ENCODE results near the gene SYNDIG1.

The SYNDIG1 gene

DNA sequence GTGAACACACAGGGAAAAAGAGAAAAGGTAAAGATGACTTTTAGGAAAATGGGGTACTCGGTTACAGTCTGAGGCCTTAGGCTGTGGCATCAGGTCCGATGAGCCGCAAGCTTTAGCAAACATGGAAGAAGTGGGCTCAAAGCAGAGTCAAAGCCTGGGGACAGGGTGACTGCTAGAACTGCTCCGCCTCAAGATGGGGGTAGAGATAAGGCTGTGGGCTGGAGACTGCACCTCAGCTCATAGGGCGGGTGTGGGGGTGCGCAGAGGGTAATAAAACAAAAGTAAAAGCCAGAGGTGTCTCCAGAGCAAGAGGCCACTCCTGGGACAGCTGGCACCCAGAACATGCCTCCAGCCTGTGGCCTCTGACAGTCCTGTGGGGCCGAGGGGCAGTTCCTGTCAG lies 21.3 kb upstream of the SYNDIG1 start:
- no peak for DNase-seq

- no peak for DNase-seq
Observed at GRCh38 chr20:24449026-24449720, 20.3 kb upstream of the SYNDIG1 start.

- no peak for DNase-seq
Observed at GRCh38 chr20:24450177-24450576, 19.3 kb upstream of the SYNDIG1 start.

DNA sequence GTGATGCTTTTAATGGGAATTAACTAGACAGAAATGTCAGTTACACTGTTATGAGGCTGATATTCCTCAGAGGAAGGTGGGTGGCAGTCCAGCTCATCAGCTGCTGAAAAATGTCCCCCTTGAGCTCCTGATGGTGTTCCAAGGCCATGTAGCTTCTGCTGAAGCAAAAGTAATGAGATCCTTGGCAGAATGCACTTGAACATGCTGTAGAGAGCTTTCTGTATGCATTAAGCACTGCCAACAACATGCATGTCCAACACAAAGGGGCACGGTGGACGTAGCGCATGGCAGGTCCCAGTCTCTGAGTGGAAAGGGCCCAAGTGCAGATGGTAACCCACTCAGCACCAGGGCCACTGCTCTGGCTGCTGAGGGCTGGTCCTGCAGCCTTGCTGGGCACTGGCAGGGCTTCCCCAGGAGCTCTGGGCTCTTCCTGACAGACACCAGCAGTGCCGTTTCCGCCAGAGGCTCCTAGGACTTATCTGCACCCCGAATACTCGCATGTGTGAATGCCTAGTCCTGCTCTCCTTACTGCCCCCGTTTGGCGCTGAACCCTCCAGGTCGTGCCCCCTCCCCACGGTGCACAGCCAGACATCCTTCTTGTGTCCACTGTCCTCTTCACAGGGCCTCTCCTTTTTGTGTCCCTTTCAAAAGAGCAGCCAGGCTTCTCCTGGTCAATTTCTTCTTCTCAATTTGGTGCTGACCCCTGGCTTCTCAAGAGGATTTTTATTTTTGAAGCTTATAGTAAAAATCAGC lies 18.6 kb upstream of the SYNDIG1 start:
- no peak for DNase-seq

- no peak for DNase-seq
Observed at GRCh38 chr20:24451428-24451827, 18.0 kb upstream of the SYNDIG1 start.

GRCh38 chr20:24452016-24452415 lies 17.4 kb upstream of the SYNDIG1 start:
- DNase-seq = no peak

- no peak for DNase-seq
Observed at GRCh38 chr20:24452498-24453127, 16.8 kb upstream of the SYNDIG1 start.

DNA sequence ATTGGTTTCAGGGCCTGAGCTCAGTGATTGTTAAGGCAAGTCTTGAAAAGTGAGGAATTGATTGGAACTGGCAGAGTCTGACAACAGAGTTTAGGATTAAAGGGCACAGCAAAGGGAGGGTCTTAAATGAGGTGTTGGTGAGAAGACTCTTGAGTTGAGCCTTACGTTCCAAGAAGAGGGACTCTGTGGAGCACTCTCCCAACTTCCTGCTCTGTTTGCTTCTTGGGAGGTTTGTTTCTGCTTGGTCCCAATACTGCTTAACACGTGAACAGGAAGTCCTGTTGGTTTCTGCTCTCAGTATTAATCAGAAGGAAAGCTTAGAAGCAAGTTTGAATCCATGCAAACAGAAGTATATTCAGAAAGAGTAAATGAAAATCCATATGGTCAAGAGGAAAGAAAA lies 15.6 kb upstream of the SYNDIG1 start:
- DNase-seq = no peak

- DNase-seq = no peak
Observed at GRCh38 chr20:24455081-24455480, 14.3 kb upstream of the SYNDIG1 start.

GRCh38 chr20:24456398-24456781 lies 13.0 kb upstream of the SYNDIG1 start:
- DNase-seq = no peak

DNA sequence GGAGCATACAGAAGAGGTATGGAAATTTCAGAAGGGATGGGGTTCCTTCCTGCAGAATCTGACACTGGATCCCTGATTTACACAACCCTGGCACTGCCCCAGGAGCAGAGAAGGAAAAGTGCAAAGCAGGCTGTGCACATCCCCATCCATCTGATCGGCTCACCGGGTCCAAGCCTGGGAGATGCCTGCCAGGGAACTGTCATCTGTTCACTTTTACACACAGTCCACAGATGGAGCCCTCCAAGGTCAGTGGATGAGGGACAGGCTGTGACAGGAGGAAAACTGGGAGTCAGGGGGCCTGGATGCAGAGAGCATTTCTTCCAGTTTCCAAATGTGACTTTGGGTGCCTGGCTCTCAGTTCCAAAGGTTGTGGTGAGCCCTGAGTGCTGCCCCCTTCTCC lies 11.0 kb upstream of the SYNDIG1 start:
- no peak for DNase-seq

DNA sequence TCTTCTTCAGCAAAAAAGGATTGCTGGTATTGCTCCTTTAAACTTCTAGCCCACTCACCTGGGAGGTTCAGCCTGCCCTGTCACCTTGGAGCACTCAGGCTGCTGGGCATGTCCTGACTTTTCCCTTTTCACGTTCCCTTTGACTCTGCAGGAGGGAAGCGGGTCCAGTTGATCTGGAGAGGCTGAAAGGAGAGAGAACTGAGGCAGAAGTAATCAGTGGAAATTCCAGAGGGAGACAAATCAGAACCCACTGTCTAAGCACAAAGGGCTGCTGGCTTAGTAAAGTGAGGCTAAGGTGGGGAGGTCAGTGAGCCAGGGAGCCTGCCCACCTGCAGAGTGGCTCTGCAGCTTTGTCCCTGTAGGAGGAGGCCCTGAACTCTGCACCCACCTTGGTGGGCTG lies 9.7 kb upstream of the SYNDIG1 start:
- DNase-seq = no peak

DNA sequence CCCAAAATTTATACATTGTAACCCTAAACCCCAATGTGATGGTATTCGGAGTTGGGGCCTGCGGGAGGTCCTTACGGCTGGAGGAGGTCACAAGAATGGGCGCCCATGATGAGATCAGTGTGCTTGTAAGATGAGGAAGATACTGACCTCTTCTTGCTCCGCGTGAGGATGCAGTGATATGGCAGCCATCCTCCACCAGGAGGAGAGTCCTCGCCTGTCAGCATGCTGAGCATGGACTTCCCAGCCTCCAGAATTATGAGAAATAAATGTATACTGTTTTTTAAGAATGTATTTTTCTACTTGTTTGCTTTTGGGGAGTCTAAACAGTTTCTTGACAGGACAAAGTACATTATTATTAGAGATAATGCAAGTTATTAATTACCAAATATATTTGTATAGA lies 8.7 kb upstream of the SYNDIG1 start:
- DNase-seq = no peak

GRCh38 chr20:24461848-24462247 lies 7.6 kb upstream of the SYNDIG1 start:
- no peak for DNase-seq

GRCh38 chr20:24462460-24463010 lies 6.9 kb upstream of the SYNDIG1 start:
- no peak for DNase-seq

DNA sequence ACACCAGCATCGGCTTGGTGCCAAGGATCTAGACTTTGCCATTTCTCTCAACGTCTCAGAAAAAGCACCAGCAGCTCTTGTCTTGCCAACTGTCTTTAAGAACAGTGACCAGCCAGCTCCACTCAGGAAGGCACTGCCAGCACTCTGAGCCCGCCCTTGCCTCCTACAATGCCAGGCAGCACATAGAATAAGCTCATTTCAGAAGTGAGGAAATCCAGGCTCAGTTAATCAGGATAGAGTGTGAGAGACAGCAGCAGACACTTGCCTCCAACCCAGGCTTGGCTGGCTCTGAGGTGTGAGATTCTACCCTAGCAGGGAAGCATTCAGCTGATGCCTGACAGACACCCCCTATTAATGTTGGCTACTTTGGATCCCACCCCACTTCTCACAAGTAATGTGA lies 4.3 kb upstream of the SYNDIG1 start:
- DNase-seq = no peak

- DNase-seq = peak; percentile 85
Observed at GRCh38 chr20:24465730-24466129, 3.7 kb upstream of the SYNDIG1 start.

DNA sequence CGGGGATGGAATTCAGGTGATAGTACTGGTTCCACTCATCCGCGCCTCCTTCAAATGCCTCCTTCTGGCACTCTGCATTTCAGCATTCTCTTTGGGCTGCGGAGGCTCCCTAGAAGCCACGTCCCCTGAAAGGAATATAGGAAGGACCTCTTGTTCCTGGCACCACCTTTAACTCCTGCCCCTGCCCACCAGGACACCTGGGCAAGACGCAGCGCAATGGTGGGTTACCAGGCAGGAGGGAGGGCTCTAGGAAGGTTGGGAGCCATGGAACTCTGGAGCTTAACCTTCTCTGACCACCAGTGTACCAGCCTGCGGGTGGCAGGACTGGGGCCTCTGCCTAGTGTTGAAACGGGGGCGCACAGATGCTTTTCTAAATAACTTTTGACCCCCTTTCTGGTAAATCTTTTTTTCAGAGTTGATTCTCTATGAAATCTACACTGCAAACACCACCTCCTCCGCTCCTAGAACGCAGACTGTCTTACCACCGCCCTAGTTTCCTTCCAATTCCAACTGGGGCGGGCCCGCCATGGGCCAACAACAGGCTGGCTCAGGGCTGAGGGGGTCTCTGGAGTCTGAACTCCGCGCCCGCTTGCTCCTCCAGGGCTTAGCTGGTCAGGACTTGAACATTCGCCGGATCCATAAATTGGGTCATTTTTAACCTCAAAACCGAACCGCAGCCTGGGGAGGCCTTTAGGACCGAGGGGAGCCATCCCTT lies 871 bp upstream of the SYNDIG1 start:
- DNase-seq = no peak

DNA sequence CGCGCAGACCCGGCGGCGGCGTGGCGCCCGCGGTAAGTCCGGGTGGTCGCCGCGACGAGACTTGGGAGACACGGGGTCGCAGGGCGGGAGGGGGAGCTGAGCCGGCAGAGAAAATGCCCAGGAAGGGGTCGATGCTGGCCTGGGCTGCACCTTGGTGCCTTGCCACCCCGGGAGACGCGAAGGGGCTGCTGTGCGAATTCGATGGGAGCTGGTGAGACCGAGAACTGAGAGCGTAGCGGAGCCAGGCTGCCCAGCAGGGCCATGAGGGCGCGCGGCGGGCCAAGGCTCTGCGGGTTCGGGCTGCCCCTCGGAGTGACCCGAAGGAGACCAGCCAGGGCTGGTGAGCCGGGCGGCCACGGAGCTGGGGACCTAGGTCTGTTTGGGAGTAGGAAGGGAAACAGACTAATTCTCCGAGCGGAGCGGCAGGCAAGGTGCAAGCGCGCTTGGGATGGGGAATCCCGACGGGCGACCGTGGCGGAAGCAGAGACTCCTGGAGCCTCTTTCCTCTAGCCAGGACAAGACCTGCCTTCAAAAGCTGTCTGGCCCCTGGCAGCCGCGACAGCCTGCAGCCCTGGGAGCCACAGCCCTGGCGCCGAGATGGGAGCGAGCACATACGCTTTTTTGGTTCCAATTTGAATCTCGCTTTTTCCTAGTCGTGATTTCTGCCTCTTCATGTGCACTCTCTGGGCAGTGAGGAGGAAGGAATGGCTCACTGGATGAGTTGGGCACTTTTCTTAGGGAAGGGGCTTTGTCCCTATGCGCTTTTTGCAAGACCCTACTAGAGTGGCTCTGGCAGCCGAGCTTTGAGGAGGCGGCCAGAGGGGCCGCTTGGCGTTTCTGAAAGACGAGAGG lies 691 bp downstream of the SYNDIG1 start:
- peak; percentile 27 for DNase-seq

- no peak for DNase-seq
Observed at GRCh38 chr20:24470746-24471582, 1.5 kb downstream of the SYNDIG1 start.

DNA sequence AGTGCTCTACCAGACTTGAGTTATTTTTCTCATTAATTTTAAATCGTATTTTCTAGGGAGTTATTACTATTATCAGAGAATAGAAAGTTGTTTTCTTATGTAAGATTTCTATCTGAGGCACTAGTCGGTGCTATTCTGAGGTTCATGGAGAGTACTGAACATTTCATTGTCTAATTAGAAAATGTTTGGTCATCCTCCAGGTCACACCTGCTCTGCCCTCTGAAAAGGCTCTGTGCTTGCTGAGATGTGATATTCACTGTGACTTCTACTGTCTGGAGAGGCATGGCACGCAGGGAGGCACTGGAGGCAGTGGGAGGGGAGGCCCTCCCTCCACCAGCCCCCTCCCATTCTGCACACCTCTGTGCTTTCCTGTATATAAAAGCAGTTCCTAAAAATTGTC lies 3.0 kb downstream of the SYNDIG1 start:
- no peak for DNase-seq
